GM10248 (cell line): ENCODE data around the gene DMXL1.

Experiments
- CTCF ChIA-PET: fragments of 300-600 bp; sonication (Branson Sonifier 250); formaldehyde crosslinking; extraction: SDS; loops from one replicate; lab custom pipeline; 2021; ENCODE audit warnings: antibody characterized with exemption; lab: Yijun Ruan, JAX
- POLR2A ChIA-PET: fragments of 350-650 bp; sonication (Branson Sonifier 250); formaldehyde crosslinking; extraction: SDS; loops from one replicate; lab custom pipeline; 2020; ENCODE audit warnings: antibody characterized with exemption; lab: Yijun Ruan, JAX
- DNase-seq: peaks from one replicate; pipeline ENCODE4 v3.0.0; 2012; ENCODE audit errors: extremely low spot score
- CTCF ChIP-seq: IDR thresholded peaks from 2 replicates; pipeline ENCODE4 v1.5.1; 2012; ENCODE audit warnings: mild to moderate bottlenecking, low read depth; ENCODE audit errors: extremely low read depth, missing control alignments, control extremely low read depth

Gene DMXL1

GRCh38 chr5:119243888-119244287 lies 173.0 kb downstream of the DMXL1 start:
- no peak for DNase-seq
- no peak for TF ChIP-seq CTCF
- POLR2A ChIA-PET, result no interaction called here
- CTCF ChIA-PET, result interaction anchor here (0.7 to 2.3 kb wide), 5 partner anchors 12 to 63 kb away, joined by 3 to 8 read pairs (median 3); no protein-coding TSS in a partner anchor

DNA sequence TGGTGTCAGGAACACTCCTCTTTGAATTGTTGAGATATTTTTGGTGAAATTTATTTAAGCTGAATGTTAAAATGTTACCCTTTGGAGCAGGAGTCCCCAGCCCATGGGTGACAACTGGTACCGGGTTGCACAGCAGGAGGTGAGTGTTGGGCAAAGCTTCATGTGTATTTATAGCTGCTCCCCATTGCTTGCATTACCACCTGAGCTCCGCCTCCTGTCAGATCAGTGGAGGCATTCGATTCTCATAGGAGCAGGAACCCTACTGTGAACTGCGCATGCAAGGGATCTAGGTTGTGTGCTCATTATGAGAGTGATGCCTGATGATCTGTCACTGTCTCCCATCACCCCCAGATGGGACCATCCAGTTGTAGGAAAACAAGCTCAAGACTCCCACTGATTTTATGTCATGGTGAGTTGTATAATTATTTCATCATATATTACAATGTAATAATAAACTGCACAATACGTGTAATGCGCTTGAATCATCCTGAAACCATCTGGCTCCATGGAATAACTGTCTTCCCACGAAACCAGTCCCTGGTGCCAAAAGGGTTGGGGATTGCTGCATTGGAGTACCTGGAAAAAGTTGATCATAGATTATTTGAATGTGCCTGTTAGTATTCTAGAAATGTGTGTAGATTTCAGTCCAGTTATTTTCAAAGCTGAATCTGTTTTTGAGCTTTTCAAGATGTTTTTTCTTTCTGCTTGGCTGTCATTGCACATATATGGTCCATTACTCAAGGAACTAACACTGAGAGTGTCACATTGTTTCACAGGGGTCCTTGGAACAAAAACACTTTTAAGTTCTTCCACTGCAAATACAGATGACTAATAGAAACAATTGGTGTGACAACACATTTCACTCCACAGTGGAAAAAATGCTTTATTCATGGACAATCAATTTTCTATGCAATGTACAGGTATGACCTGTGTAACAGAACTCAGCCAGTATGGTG lies 180.3 kb downstream of the DMXL1 start:
- TF ChIP-seq CTCF, result no peak
- no peak for DNase-seq
- CTCF ChIA-PET, result interaction anchor here (1.0 to 1.9 kb wide), 8 partner anchors 10 to 263 kb away, joined by 3 to 9 read pairs (median 4); partner anchors contain the start of gene DTWD2
- POLR2A ChIA-PET, result no interaction called here

GRCh38 chr5:119255571-119256356 lies 184.9 kb downstream of the DMXL1 start:
- POLR2A ChIA-PET, result no interaction called here
- peak; percentile 21 for DNase-seq
- no peak for TF ChIP-seq CTCF
- CTCF ChIA-PET, result interaction anchor here (0.8 to 5.0 kb wide), 10 partner anchors 11 to 267 kb away, joined by 3 to 34 read pairs (median 3); partner anchors contain the start of gene DTWD2

DNA sequence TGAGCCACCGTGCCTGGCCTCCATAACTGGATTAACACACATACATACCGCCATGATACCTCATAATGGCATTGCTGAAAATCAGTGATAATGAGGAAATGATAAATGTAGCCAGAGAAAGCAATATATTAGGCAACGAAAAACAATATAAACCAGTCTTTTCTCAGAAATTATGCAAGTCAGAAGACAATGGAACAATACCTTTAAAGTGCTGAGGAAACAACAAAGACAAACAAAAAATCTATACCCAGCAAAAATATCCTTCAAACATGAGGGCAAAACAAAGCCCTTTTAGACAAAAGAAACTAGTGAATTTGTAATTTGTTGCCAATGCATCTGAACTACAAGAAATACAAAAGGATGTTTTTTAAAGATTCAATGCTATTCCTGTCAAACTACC lies 186.7 kb downstream of the DMXL1 start:
- CTCF ChIA-PET, result interaction anchor here (4.4 to 5.0 kb wide), 2 partner anchors 10 to 269 kb away, joined by 23 to 34 read pairs; partner anchors contain the start of gene DTWD2
- no peak for TF ChIP-seq CTCF
- DNase-seq, result no peak
- POLR2A ChIA-PET, result no interaction called here

DNA sequence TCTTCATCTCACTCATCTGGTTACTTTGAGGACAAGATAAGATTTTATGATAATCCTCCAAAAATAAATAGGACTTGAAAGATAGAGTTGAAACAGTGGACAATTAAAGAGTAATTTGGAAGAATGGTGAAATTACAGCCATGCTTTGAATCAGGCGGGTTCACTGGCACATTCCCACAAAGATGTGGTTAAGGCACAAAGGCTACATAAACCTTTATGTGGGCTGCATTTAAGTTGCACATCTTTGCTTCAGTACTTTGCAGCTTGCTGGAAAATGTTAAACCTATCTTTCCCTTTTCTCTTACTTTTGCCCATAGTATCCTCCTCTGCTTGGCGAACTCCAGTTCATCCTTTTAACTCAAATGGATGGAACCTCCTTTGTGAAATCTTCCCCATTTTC lies 192.8 kb downstream of the DMXL1 start:
- ChIA-PET POLR2A (no interaction called here), CTCF (interaction anchor here (1.2 to 2.7 kb wide), 6 partner anchors 13 to 275 kb away, joined by 3 to 8 read pairs (median 4); partner anchors contain the start of gene DTWD2)
- TF ChIP-seq CTCF, result no peak
- no peak for DNase-seq

GRCh38 chr5:119264186-119264585 lies 193.3 kb downstream of the DMXL1 start:
- no peak for DNase-seq
- ChIA-PET CTCF (interaction anchor here (1.2 to 2.7 kb wide), 6 partner anchors 13 to 276 kb away, joined by 3 to 8 read pairs (median 4); partner anchors contain the start of gene DTWD2), POLR2A (no interaction called here)
- no peak for TF ChIP-seq CTCF
